Memory B cell (primary cell): Measurements from ENCODE around the gene SCMH1.

ENCODE experiments used
- ATAC-seq: fragments of 150-1000 bp; cut with Tn5 transposase; 2 replicates; pipeline ENCODE4 v1.10.0; 2021; ENCODE audit warnings: low read depth, mild to moderate bottlenecking, moderate library complexity
- DNase-seq, 2 donors: peaks; one replicate each; pipeline ENCODE4 v3.0.0; 2022; ENCODE audit warnings: low spot score in 2 of 2
- H3K27ac Mint-ChIP-seq: one replicate; pipeline ENCODE4 v1.8.0; 2022; ENCODE audit warnings: mild to moderate bottlenecking, moderate library complexity, mixed read lengths
- H3K27me3 Mint-ChIP-seq: one replicate; pipeline ENCODE4 v1.8.0; 2022; ENCODE audit warnings: mixed read lengths
- H3K36me3 Mint-ChIP-seq: one replicate; pipeline ENCODE4 v1.8.0; 2022; ENCODE audit warnings: mild to moderate bottlenecking, mixed read lengths
- H3K4me1 Mint-ChIP-seq: one replicate; pipeline ENCODE4 v1.8.0; 2022; ENCODE audit warnings: mixed read lengths
- H3K4me3 Mint-ChIP-seq: one replicate; pipeline ENCODE4 v1.8.0; 2022; ENCODE audit warnings: mild to moderate bottlenecking, moderate library complexity, mixed read lengths
- H3K9me3 Mint-ChIP-seq: one replicate; pipeline ENCODE4 v1.8.0; 2022; ENCODE audit warnings: mixed read lengths

The SCMH1 gene

GRCh38 chr1:41022424-41022823, 219.7 kb downstream of the SCMH1 start:
- Mint-ChIP-seq H3K9me3 (no peaks in the 10 kb centered on the region), H3K4me1 (peaks cover 23% of the 10 kb centered on the region), H3K27me3 (no peaks in the 10 kb centered on the region), H3K4me3 (no peak overlapping the region), H3K27ac (no peak overlapping the region), H3K36me3 (peaks cover 4% of the 10 kb centered on the region)
- DNase-seq (no peak), ATAC-seq (no peak)

GRCh38 chr1:41021526-41022308, 220.4 kb downstream of the SCMH1 start, which contains the start of gene SLFNL1:
Gene SLFNL1 (minus strand): TSS chr1:41021725. CDS start chr1:41020660, 1,065 bp downstream.
- Mint-ChIP-seq H3K4me3 (no peak within 1 kb of the TSS), H3K27me3 (no peaks in the 10 kb centered on the region), H3K27ac (peak within 1 kb of the TSS; percentile 25), H3K9me3 (no peaks in the 10 kb centered on the region), H3K4me1 (peaks cover 22% of the 10 kb centered on the region), H3K36me3 (peaks cover 6% of the 10 kb centered on the region)
- ATAC-seq = no peak
- no peak for DNase-seq

GRCh38 chr1:41020654-41021053, 221.5 kb downstream of the SCMH1 start:
- ATAC-seq = no peak
- H3K27me3 Mint-ChIP-seq = no peaks in the 10 kb centered on the region
- H3K4me3 Mint-ChIP-seq = no peak overlapping the region
- peaks cover 8% of the 10 kb centered on the region for H3K36me3 Mint-ChIP-seq
- DNase-seq = no peak
- H3K4me1 Mint-ChIP-seq = peaks cover 16% of the 10 kb centered on the region
- no peaks in the 10 kb centered on the region for H3K9me3 Mint-ChIP-seq
- no peak overlapping the region for H3K27ac Mint-ChIP-seq

GRCh38 chr1:41020109-41020576, 222.0 kb downstream of the SCMH1 start:
- Mint-ChIP-seq H3K27me3 (no peaks in the 10 kb centered on the region), H3K27ac (no peak overlapping the region), H3K4me3 (no peak overlapping the region), H3K36me3 (peaks cover 8% of the 10 kb centered on the region), H3K9me3 (no peaks in the 10 kb centered on the region), H3K4me1 (peaks cover 12% of the 10 kb centered on the region)
- no peak for DNase-seq
- ATAC-seq = no peak

GRCh38 chr1:41019353-41019745, 222.8 kb downstream of the SCMH1 start:
- ATAC-seq = no peak
- peaks cover 5% of the 10 kb centered on the region for H3K36me3 Mint-ChIP-seq
- H3K27ac Mint-ChIP-seq = peak overlapping the region; percentile 65
- no peaks in the 10 kb centered on the region for H3K9me3 Mint-ChIP-seq
- DNase-seq = no peak
- H3K27me3 Mint-ChIP-seq = no peaks in the 10 kb centered on the region
- no peak overlapping the region for H3K4me3 Mint-ChIP-seq
- H3K4me1 Mint-ChIP-seq = peaks cover 14% of the 10 kb centered on the region

GRCh38 chr1:41018018-41018410, 224.1 kb downstream of the SCMH1 start:
- Mint-ChIP-seq H3K9me3 (no peaks in the 10 kb centered on the region), H3K4me1 (peaks cover 14% of the 10 kb centered on the region), H3K27me3 (no peaks in the 10 kb centered on the region), H3K27ac (no peak overlapping the region), H3K36me3 (peaks cover 5% of the 10 kb centered on the region), H3K4me3 (no peak overlapping the region)
- ATAC-seq (no peak), DNase-seq (no peak)

- no peak for ATAC-seq
- Mint-ChIP-seq H3K4me1 (peaks cover 14% of the 10 kb centered on the region), H3K4me3 (no peak overlapping the region), H3K27me3 (no peaks in the 10 kb centered on the region), H3K27ac (no peak overlapping the region), H3K9me3 (no peaks in the 10 kb centered on the region), H3K36me3 (peaks cover 5% of the 10 kb centered on the region)
- no peak for DNase-seq
Observed at GRCh38 chr1:41017141-41018017, 224.7 kb downstream of the SCMH1 start.

GRCh38 chr1:41015897-41016470, 226.1 kb downstream of the SCMH1 start:
- DNase-seq = no peak
- peaks cover 12% of the 10 kb centered on the region for H3K4me1 Mint-ChIP-seq
- H3K27ac Mint-ChIP-seq = peak overlapping the region; percentile 45
- no peaks in the 10 kb centered on the region for H3K27me3 Mint-ChIP-seq
- H3K9me3 Mint-ChIP-seq = no peaks in the 10 kb centered on the region
- H3K36me3 Mint-ChIP-seq = peaks cover 13% of the 10 kb centered on the region
- H3K4me3 Mint-ChIP-seq = no peak overlapping the region
- no peak for ATAC-seq

- peaks cover 13% of the 10 kb centered on the region for H3K36me3 Mint-ChIP-seq
- H3K27ac Mint-ChIP-seq = peak overlapping the region; percentile 59
- peaks cover 12% of the 10 kb centered on the region for H3K4me1 Mint-ChIP-seq
- H3K9me3 Mint-ChIP-seq = no peaks in the 10 kb centered on the region
- ATAC-seq (no peak), DNase-seq (no peak)
- H3K4me3 Mint-ChIP-seq = no peak overlapping the region
- no peaks in the 10 kb centered on the region for H3K27me3 Mint-ChIP-seq
Observed at GRCh38 chr1:41015281-41015896, 226.7 kb downstream of the SCMH1 start.

- peak overlapping the region; percentile 59 for H3K27ac Mint-ChIP-seq
- H3K4me1 Mint-ChIP-seq = peaks cover 12% of the 10 kb centered on the region
- no peaks in the 10 kb centered on the region for H3K9me3 Mint-ChIP-seq
- H3K27me3 Mint-ChIP-seq = no peaks in the 10 kb centered on the region
- H3K4me3 Mint-ChIP-seq = no peak overlapping the region
- ATAC-seq (no peak), DNase-seq (no peak)
- peaks cover 15% of the 10 kb centered on the region for H3K36me3 Mint-ChIP-seq
Observed at GRCh38 chr1:41014871-41015270, 227.2 kb downstream of the SCMH1 start.

GRCh38 chr1:41013796-41014195, 228.3 kb downstream of the SCMH1 start:
- H3K4me3 Mint-ChIP-seq = no peak overlapping the region
- no peaks in the 10 kb centered on the region for H3K27me3 Mint-ChIP-seq
- no peaks in the 10 kb centered on the region for H3K9me3 Mint-ChIP-seq
- H3K4me1 Mint-ChIP-seq = peaks cover 8% of the 10 kb centered on the region
- ATAC-seq = no peak
- no peak overlapping the region for H3K27ac Mint-ChIP-seq
- peaks cover 18% of the 10 kb centered on the region for H3K36me3 Mint-ChIP-seq
- no peak for DNase-seq

- ATAC-seq (no peak), DNase-seq (no peak)
- Mint-ChIP-seq H3K4me1 (peaks cover 8% of the 10 kb centered on the region), H3K9me3 (no peaks in the 10 kb centered on the region), H3K4me3 (no peak overlapping the region), H3K36me3 (peaks cover 22% of the 10 kb centered on the region), H3K27ac (no peak overlapping the region), H3K27me3 (no peaks in the 10 kb centered on the region)
Observed at GRCh38 chr1:41013024-41013423, 229.1 kb downstream of the SCMH1 start.

- no peaks in the 10 kb centered on the region for H3K9me3 Mint-ChIP-seq
- H3K36me3 Mint-ChIP-seq = peaks cover 21% of the 10 kb centered on the region
- no peak for ATAC-seq
- peaks cover 6% of the 10 kb centered on the region for H3K4me1 Mint-ChIP-seq
- no peak overlapping the region for H3K27ac Mint-ChIP-seq
- H3K27me3 Mint-ChIP-seq = no peaks in the 10 kb centered on the region
- no peak overlapping the region for H3K4me3 Mint-ChIP-seq
- no peak for DNase-seq
Observed at GRCh38 chr1:41010345-41010744, 231.8 kb downstream of the SCMH1 start.

- H3K4me1 Mint-ChIP-seq = no peaks in the 10 kb centered on the region
- DNase-seq (no peak), ATAC-seq (no peak)
- no peak overlapping the region for H3K27ac Mint-ChIP-seq
- no peak overlapping the region for H3K4me3 Mint-ChIP-seq
- no peaks in the 10 kb centered on the region for H3K9me3 Mint-ChIP-seq
- peaks cover 23% of the 10 kb centered on the region for H3K36me3 Mint-ChIP-seq
- no peaks in the 10 kb centered on the region for H3K27me3 Mint-ChIP-seq
Observed at GRCh38 chr1:41009466-41009865, 232.6 kb downstream of the SCMH1 start.
